ENCODE data around the gene ERC1.

GRCh38 chr12:1167784-1168183 is 176.8 kb downstream of the ERC1 start:
- TF ChIP-seq, protein P1, sequence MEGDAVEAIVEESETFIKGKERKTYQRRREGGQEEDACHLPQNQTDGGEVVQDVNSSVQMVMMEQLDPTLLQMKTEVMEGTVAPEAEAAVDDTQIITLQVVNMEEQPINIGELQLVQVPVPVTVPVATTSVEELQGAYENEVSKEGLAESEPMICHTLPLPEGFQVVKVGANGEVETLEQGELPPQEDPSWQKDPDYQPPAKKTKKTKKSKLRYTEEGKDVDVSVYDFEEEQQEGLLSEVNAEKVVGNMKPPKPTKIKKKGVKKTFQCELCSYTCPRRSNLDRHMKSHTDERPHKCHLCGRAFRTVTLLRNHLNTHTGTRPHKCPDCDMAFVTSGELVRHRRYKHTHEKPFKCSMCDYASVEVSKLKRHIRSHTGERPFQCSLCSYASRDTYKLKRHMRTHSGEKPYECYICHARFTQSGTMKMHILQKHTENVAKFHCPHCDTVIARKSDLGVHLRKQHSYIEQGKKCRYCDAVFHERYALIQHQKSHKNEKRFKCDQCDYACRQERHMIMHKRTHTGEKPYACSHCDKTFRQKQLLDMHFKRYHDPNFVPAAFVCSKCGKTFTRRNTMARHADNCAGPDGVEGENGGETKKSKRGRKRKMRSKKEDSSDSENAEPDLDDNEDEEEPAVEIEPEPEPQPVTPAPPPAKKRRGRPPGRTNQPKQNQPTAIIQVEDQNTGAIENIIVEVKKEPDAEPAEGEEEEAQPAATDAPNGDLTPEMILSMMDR (IDR thresholded peaks at IDR 0.05) = no peak
- no peak for TF ChIP-seq EP300 (IDR thresholded peaks at IDR 0.05)

Measured in tibial nerve (tissue), 4 donors.